RWPE2 (cell line): ENCODE results near the gene CAPN14.

Experiments used
- ATAC-seq: fragments of 200-7000 bp; cut with Tn5 transposase; 3 replicates; pipeline ENCODE4 v1.9.1; 2021; ENCODE audit warnings: low read depth
- DNase-seq: peaks from one replicate; pipeline ENCODE4 v3.0.0-alpha.2; 2020; ENCODE audit warnings: low spot score
- H3K27ac ChIP-seq: fragments of 450-650 bp; 2 replicates; pipeline ENCODE4 v1.5.1; 2017; ENCODE audit warnings: mild to moderate bottlenecking; ENCODE audit not compliant: poor library complexity, severe bottlenecking
- H3K27me3 ChIP-seq: fragments of 250-450 bp; sonication (Bioruptor Pico); 2 replicates; pipeline ENCODE4 v1.5.1; 2021; ENCODE audit warnings: mild to moderate bottlenecking, moderate library complexity; ENCODE audit not compliant: insufficient read depth, poor library complexity, severe bottlenecking
- H3K36me3 ChIP-seq: fragments of 250-450 bp; sonication (Bioruptor Pico); 2 replicates; pipeline ENCODE4 v1.5.1; 2020; ENCODE audit warnings: low read depth, mild to moderate bottlenecking, moderate library complexity
- H3K4me1 ChIP-seq: fragments of 250-450 bp; sonication (Bioruptor Pico); 2 replicates; pipeline ENCODE4 v1.5.1; 2021; ENCODE audit warnings: mild to moderate bottlenecking, moderate library complexity; ENCODE audit not compliant: insufficient read depth, poor library complexity, severe bottlenecking
- H3K4me3 ChIP-seq: fragments of 250-450 bp; sonication (Bioruptor Pico); 2 replicates; pipeline ENCODE4 v1.5.1; 2021; ENCODE audit warnings: mild to moderate bottlenecking, moderate library complexity; ENCODE audit not compliant: severe bottlenecking
- H3K9me3 ChIP-seq: fragments of 250-450 bp; sonication (Bioruptor Pico); 2 replicates; pipeline ENCODE4 v1.5.1; 2021; ENCODE audit warnings: mild to moderate bottlenecking, moderate library complexity; ENCODE audit not compliant: severe bottlenecking
- CTCF ChIP-seq: fragments of 450-650 bp; IDR thresholded peaks from one replicate; pipeline ENCODE4 v1.5.1; 2017; ENCODE audit warnings: mild to moderate bottlenecking, moderate library complexity; ENCODE audit not compliant: poor library complexity, severe bottlenecking

Gene CAPN14

GRCh38 chr2:31244101-31244500, 26.8 kb upstream of the CAPN14 start:
- Histone ChIP-seq H3K27ac (no peak overlapping the region), H3K36me3 (no peaks in the 10 kb centered on the region), H3K4me1 (no peaks in the 10 kb centered on the region), H3K9me3 (no peaks in the 10 kb centered on the region), H3K4me3 (no peak overlapping the region), H3K27me3 (no peaks in the 10 kb centered on the region)
- DNase-seq (no peak), ATAC-seq (no peak)
- TF ChIP-seq CTCF, result no peak

- Histone ChIP-seq H3K9me3 (no peaks in the 10 kb centered on the region), H3K4me3 (no peak overlapping the region), H3K36me3 (no peaks in the 10 kb centered on the region), H3K4me1 (no peaks in the 10 kb centered on the region), H3K27me3 (no peaks in the 10 kb centered on the region), H3K27ac (no peak overlapping the region)
- ATAC-seq, result no peak
- no peak for TF ChIP-seq CTCF
- DNase-seq, result no peak
Measured at GRCh38 chr2:31243053-31243452, 25.7 kb upstream of the CAPN14 start.

- TF ChIP-seq CTCF, result no peak
- Histone ChIP-seq H3K27me3 (no peaks in the 10 kb centered on the region), H3K4me1 (no peaks in the 10 kb centered on the region), H3K9me3 (no peaks in the 10 kb centered on the region), H3K27ac (no peak overlapping the region), H3K36me3 (no peaks in the 10 kb centered on the region), H3K4me3 (no peak overlapping the region)
- no peak; the same call in 2 of the 3 replicates for ATAC-seq
- no peak for DNase-seq
Measured at GRCh38 chr2:31241625-31242270, 24.4 kb upstream of the CAPN14 start.

GRCh38 chr2:31240381-31241365, 23.4 kb upstream of the CAPN14 start:
- ATAC-seq (no peak), DNase-seq (no peak)
- Histone ChIP-seq H3K4me1 (no peaks in the 10 kb centered on the region), H3K9me3 (no peaks in the 10 kb centered on the region), H3K27me3 (no peaks in the 10 kb centered on the region), H3K36me3 (no peaks in the 10 kb centered on the region), H3K27ac (no peak overlapping the region), H3K4me3 (no peak overlapping the region)
- TF ChIP-seq CTCF, result no peak
